A673 (cell line): Measurements from ENCODE around the gene FAM219B. TPM values are rescaled to one million over a fixed set of nuclear protein-coding genes. Genes with fewer than 3 reads are reported as not detected.

Source experiments
- BruUV-seq: library from RNA; stranded (reverse); fragments of 400-500 nt; replicated peaks from 2 replicates; lab custom pipeline; 2021; lab: Mats Ljungman, UMichigan
- CTCF ChIA-PET: fragments of 300-600 bp; sonication (Branson Sonifier 250); formaldehyde crosslinking; loops from one replicate; lab custom pipeline; 2022; ENCODE audit warnings: antibody characterized with exemption; lab: Charles Lee
- POLR2A ChIA-PET: fragments of 300-600 bp; sonication (Branson Sonifier 250); formaldehyde crosslinking; loops from one replicate; lab custom pipeline; 2022; ENCODE audit warnings: antibody characterized with exemption; ENCODE audit not compliant: low non-redundant PET; lab: Charles Lee
- DNase-seq: peaks from one replicate; pipeline ENCODE4 v3.0.0-alpha.2; 2015; ENCODE audit warnings: low spot score
- H3K27ac ChIP-seq: fragments of 200-600 bp; sonication (generic); 2 replicates; pipeline ENCODE4 v1.5.1; 2016; ENCODE audit warnings: mixed run types, low read depth, mild to moderate bottlenecking, mixed read lengths, antibody characterized with exemption, low read length; ENCODE audit not compliant: poor library complexity, severe bottlenecking
- H3K27me3 ChIP-seq: fragments of 200-600 bp; sonication (generic); replicated peaks from 2 replicates; pipeline ENCODE4 v1.6.1; 2017; ENCODE audit warnings: mixed run types, low read depth, mild to moderate bottlenecking, mixed read lengths, antibody characterized with exemption, low read length; ENCODE audit not compliant: insufficient read depth, poor library complexity
- H3K36me3 ChIP-seq: fragments of 200-600 bp; sonication (generic); 2 replicates; pipeline ENCODE4 v1.6.1; 2016; ENCODE audit warnings: mixed run types, mild to moderate bottlenecking, mixed read lengths, antibody characterized with exemption, low read length; ENCODE audit not compliant: insufficient read depth, poor library complexity, severe bottlenecking
- H3K4me1 ChIP-seq: fragments of 200-600 bp; sonication (generic); 2 replicates; pipeline ENCODE4 v1.6.1; 2017; ENCODE audit warnings: mixed run types, mild to moderate bottlenecking, mixed read lengths, antibody characterized with exemption, low read length; ENCODE audit not compliant: insufficient read depth, poor library complexity, severe bottlenecking
- H3K4me3 ChIP-seq: fragments of 200-600 bp; sonication (generic); 2 replicates; pipeline ENCODE4 v1.5.1; 2016; ENCODE audit warnings: low read depth, mixed run types, mild to moderate bottlenecking, mixed read lengths, low read length; ENCODE audit not compliant: poor library complexity, severe bottlenecking
- H3K9me3 ChIP-seq: fragments of 200-600 bp; sonication (generic); 2 replicates; pipeline ENCODE4 v1.6.1; 2016; ENCODE audit warnings: mixed run types, low read depth, mild to moderate bottlenecking, mixed read lengths, antibody characterized with exemption, low read length; ENCODE audit not compliant: poor library complexity, severe bottlenecking
- CTCF ChIP-seq: fragments of 300-800, 200-600 bp; sonication (generic); conservative IDR thresholded peaks from 2 replicates; pipeline ENCODE4 v1.5.1; 2017; ENCODE audit warnings: low read depth, mild to moderate bottlenecking, antibody characterized with exemption, low read length, moderate library complexity, mixed read lengths
- EZH2 ChIP-seq: fragments of 200-600 bp; sonication (generic); IDR thresholded peaks from 2 replicates; pipeline ENCODE4 v1.6.1; 2017; ENCODE audit warnings: borderline replicate concordance, low read depth, mild to moderate bottlenecking, mixed read lengths, antibody characterized with exemption, low read length; ENCODE audit not compliant: poor library complexity, severe bottlenecking
- intact Hi-C: fragments of 100-400 bp; cut with micrococcal nuclease; formaldehyde crosslinking; loops from one replicate; pipeline ENCODE4 v1.10.0; 2022; ENCODE audit not compliant: unreplicated experiment
- total RNA-seq: library from RNA; stranded (reverse); gene quantifications from 2 replicates; pipeline ENCODE4 v1.2.3, GENCODE V29; 2021

Gene FAM219B
- total RNA-seq, 1 experiment from 2014 or later = 86.6 TPM

- DNase-seq = no peak
- no peak overlapping the region for H3K27ac ChIP-seq
- peaks cover 17% of the 10 kb centered on the region for H3K36me3 ChIP-seq
- H3K9me3 ChIP-seq = no peaks in the 10 kb centered on the region
- TF ChIP-seq CTCF (no peak), EZH2 (no peak)
- ChIA-PET POLR2A (no interaction called here), CTCF (no interaction called here)
- H3K27me3 ChIP-seq = no peaks in the 10 kb centered on the region
- no peaks in the 10 kb centered on the region for H3K4me1 ChIP-seq
- H3K4me3 ChIP-seq = no peak overlapping the region
- no TSS peak for BruUV-seq
- intact Hi-C loops = loop anchor here (10.0 kb wide), 1 partner anchor 296 kb away; the partner anchor contains the start of gene C15orf39
Measured at GRCh38 chr15:74908635-74909034, 2.0 kb upstream of the FAM219B start.

- Histone ChIP-seq H3K36me3 (peaks cover 27% of the 10 kb centered on the region), H3K9me3 (no peaks in the 10 kb centered on the region), H3K27ac (peak overlapping the region; percentile 96), H3K4me3 (peak overlapping the region; percentile 85), H3K27me3 (no peaks in the 10 kb centered on the region), H3K4me1 (no peaks in the 10 kb centered on the region)
- ChIA-PET CTCF (interaction anchor here (0.6 kb wide), 1 partner anchor 67 kb away, joined by 4 read pairs; no protein-coding TSS in a partner anchor), POLR2A (no interaction called here)
- no peak for DNase-seq
- no peak for TF ChIP-seq EZH2
- TF ChIP-seq CTCF = no peak
- TSS peak; percentile 68 for BruUV-seq
- intact Hi-C loops = loop anchor here (10.0 kb wide), 1 partner anchor 297 kb away; the partner anchor contains the start of gene C15orf39
Measured at GRCh38 chr15:74907163-74907870, 666 bp upstream of the FAM219B start.

GRCh38 chr15:74906067-74906449, 593 bp downstream of the FAM219B start:
- peak overlapping the region; percentile 96 for H3K27ac ChIP-seq

More at GRCh38 chr15:74906067-74906449, 593 bp downstream of the FAM219B start:
- no peaks in the 10 kb centered on the region for H3K9me3 ChIP-seq
- no peak for TF ChIP-seq EZH2
- CTCF ChIA-PET = interaction anchor here (1.3 kb wide), 1 partner anchor 44 kb away, joined by 3 read pairs; no protein-coding TSS in a partner anchor
- no TSS peak for BruUV-seq
- H3K36me3 ChIP-seq = peaks cover 35% of the 10 kb centered on the region
- no peaks in the 10 kb centered on the region for H3K27me3 ChIP-seq
- POLR2A ChIA-PET = no interaction called here
- peak; percentile 57 for DNase-seq
- peak overlapping the region; percentile 85 for H3K4me3 ChIP-seq
- H3K4me1 ChIP-seq = peaks cover 4% of the 10 kb centered on the region
- intact Hi-C loops = loop anchor here (10.0 kb wide), 1 partner anchor 299 kb away; the partner anchor contains the start of gene C15orf39
